ENCODE data around the gene SEMG1.

SEMG1 gene

GRCh38 chr20:45174434-45175364 is 32.1 kb upstream of the SEMG1 start, which contains the start of gene PI3:
PI3 (plus strand) TSS chr20:45174902; CDS start chr20:45174923, 21 bp downstream.
- Histone ChIP-seq H3K36me3 (no peaks in the 10 kb centered on the region), H3K4me3 (ENCODE audit: low read depth, low read length) (no peak within 1 kb of the TSS), H3K9me3 (ENCODE audit: severe bottlenecking) (no peaks in the 10 kb centered on the region), H3K27ac (no peak within 1 kb of the TSS), H3K27me3 (ENCODE audit: insufficient read depth, low read depth, severe bottlenecking) (no peaks in the 10 kb centered on the region)
- TF ChIP-seq CTCF (IDR thresholded peaks at IDR 0.05; ENCODE audit: low read depth, low read length): no peak
- no peak for DNase-seq

GRCh38 chr20:45176526-45177267 is 30.1 kb upstream of the SEMG1 start:
- DNase-seq: no peak
- H3K9me3 ChIP-seq (ENCODE audit: severe bottlenecking): no peaks in the 10 kb centered on the region
- no peaks in the 10 kb centered on the region for H3K27me3 ChIP-seq (ENCODE audit: insufficient read depth, low read depth, severe bottlenecking)
- no peaks in the 10 kb centered on the region for H3K36me3 ChIP-seq
- H3K4me3 ChIP-seq (ENCODE audit: low read depth, low read length): no peak overlapping the region
- TF ChIP-seq CTCF (IDR thresholded peaks at IDR 0.05; ENCODE audit: low read depth, low read length): no peak
- H3K27ac ChIP-seq: no peak overlapping the region

- Histone ChIP-seq H3K9me3 (ENCODE audit: severe bottlenecking) (no peaks in the 10 kb centered on the region), H3K27me3 (ENCODE audit: insufficient read depth, low read depth, severe bottlenecking) (no peaks in the 10 kb centered on the region), H3K36me3 (no peaks in the 10 kb centered on the region), H3K27ac (no peak overlapping the region), H3K4me3 (ENCODE audit: low read depth, low read length) (no peak overlapping the region)
- no peak for DNase-seq
- no peak for TF ChIP-seq CTCF (IDR thresholded peaks at IDR 0.05; ENCODE audit: low read depth, low read length)
Measured at GRCh38 chr20:45179166-45179565, 27.7 kb upstream of the SEMG1 start.

- Histone ChIP-seq H3K36me3 (no peaks in the 10 kb centered on the region), H3K9me3 (ENCODE audit: severe bottlenecking) (no peaks in the 10 kb centered on the region), H3K4me3 (ENCODE audit: low read depth, low read length) (no peak overlapping the region), H3K27ac (peak overlapping the region; percentile 40), H3K27me3 (ENCODE audit: insufficient read depth, low read depth, severe bottlenecking) (no peaks in the 10 kb centered on the region)
- TF ChIP-seq CTCF (IDR thresholded peaks at IDR 0.05; ENCODE audit: low read depth, low read length): no peak
- DNase-seq: peak; percentile 37
Measured at GRCh38 chr20:45181639-45182038, 25.2 kb upstream of the SEMG1 start.

GRCh38 chr20:45183084-45183483 is 23.7 kb upstream of the SEMG1 start:
- no peak for TF ChIP-seq CTCF (IDR thresholded peaks at IDR 0.05; ENCODE audit: low read depth, low read length)
- Histone ChIP-seq H3K27me3 (ENCODE audit: insufficient read depth, low read depth, severe bottlenecking) (no peaks in the 10 kb centered on the region), H3K9me3 (ENCODE audit: severe bottlenecking) (no peaks in the 10 kb centered on the region), H3K36me3 (no peaks in the 10 kb centered on the region), H3K27ac (no peak overlapping the region), H3K4me3 (ENCODE audit: low read depth, low read length) (no peak overlapping the region)
- DNase-seq: no peak
